ENCODE data around the gene B4GALT7.

- no peak for TF ChIP-seq POLR2AphosphoS5 (IDR thresholded peaks at IDR 0.05)
- TF ChIP-seq CTCF (IDR thresholded peaks at IDR 0.05; ENCODE audit: poor library complexity, severe bottlenecking) = no peak
Measured at GRCh38 chr5:177569894-177570293, 30.0 kb upstream of the B4GALT7 start.
